ENCODE measurements around the gene DDR1.

DNA sequence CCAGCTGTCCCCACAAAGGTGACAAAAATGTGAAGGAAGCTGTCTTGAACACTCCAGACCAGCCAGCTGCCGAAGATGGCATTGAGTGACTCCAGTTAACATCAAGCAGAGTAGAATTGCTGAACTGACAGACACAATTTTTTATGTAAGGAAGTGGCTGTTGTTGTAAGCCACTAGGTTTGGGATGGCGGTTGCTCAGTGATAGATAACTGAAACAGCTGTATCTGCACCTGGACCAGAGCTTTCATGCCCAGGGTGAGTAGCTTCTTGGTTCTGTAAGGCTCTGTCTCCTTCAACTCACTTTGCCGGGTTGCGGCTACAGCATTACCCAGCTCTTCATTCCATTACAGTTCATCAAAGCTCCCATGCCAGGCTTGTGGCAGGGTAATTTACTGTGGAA, 49.7 kb upstream of the DDR1 start:
- TF ChIP-seq, protein P1, sequence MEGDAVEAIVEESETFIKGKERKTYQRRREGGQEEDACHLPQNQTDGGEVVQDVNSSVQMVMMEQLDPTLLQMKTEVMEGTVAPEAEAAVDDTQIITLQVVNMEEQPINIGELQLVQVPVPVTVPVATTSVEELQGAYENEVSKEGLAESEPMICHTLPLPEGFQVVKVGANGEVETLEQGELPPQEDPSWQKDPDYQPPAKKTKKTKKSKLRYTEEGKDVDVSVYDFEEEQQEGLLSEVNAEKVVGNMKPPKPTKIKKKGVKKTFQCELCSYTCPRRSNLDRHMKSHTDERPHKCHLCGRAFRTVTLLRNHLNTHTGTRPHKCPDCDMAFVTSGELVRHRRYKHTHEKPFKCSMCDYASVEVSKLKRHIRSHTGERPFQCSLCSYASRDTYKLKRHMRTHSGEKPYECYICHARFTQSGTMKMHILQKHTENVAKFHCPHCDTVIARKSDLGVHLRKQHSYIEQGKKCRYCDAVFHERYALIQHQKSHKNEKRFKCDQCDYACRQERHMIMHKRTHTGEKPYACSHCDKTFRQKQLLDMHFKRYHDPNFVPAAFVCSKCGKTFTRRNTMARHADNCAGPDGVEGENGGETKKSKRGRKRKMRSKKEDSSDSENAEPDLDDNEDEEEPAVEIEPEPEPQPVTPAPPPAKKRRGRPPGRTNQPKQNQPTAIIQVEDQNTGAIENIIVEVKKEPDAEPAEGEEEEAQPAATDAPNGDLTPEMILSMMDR (IDR thresholded peaks at IDR 0.05; ENCODE audit: poor library complexity, severe bottlenecking): no peak
- TF ChIP-seq POLR2AphosphoS5 (IDR thresholded peaks at IDR 0.05): no peak
- TF ChIP-seq EZH2 (IDR thresholded peaks at IDR 0.05; ENCODE audit: borderline replicate concordance, insufficient read depth, low read length, poor library complexity, severe bottlenecking): no peak
- no peak for TF ChIP-seq RAD21 (conservative IDR thresholded peaks at IDR 0.05)
- no peak for TF ChIP-seq MXI1 (conservative IDR thresholded peaks at IDR 0.05; ENCODE audit: poor library complexity, severe bottlenecking)
